Smooth muscle cell of the brain vasculature (primary cell): ENCODE results near the gene RABGAP1L.
"Not testable (repeated sequence)": the region's sequence is repeated elsewhere in the genome, so short reads cannot be mapped to it uniquely, and the experiment has no call there.

ENCODE experiments used
- DNase-seq: peaks from one replicate; pipeline ENCODE4 v3.0.0-alpha.2; 2012; ENCODE audit warnings: low read depth, low spot score

The RABGAP1L gene

DNA sequence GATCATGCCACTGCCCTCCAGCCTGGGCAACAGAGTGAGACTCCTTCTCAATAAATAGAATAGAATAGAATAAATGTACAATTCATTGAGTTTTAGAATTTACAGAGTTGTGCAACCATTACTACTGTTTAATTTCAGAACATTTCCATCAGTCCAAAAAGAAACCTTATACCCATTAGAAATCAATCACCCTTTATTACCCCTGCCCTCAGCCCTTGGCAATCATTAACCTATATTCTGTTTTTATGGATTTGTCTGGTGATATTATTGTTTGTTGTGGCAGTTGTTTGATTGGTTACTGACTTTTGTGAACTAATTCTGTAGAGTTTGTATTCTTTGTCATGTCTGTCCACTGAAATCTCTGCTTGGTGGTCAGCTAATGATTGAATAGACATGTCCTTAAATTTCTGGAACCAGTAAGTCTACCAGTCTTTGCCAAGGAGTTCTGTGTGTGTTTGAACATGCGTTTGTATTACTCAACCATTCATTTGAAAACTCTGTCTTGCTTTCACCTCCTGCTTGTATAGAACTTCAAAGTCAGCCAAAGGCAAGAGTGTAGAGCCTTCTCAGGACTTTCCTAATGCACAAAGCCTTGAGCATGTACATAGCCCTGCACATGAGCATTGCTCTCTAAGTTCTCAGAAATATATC lies 497.2 kb downstream of the RABGAP1L start:
- no peak for DNase-seq

- DNase-seq: no peak
Measured at GRCh38 chr1:174657411-174657810, 498.1 kb downstream of the RABGAP1L start.

DNA sequence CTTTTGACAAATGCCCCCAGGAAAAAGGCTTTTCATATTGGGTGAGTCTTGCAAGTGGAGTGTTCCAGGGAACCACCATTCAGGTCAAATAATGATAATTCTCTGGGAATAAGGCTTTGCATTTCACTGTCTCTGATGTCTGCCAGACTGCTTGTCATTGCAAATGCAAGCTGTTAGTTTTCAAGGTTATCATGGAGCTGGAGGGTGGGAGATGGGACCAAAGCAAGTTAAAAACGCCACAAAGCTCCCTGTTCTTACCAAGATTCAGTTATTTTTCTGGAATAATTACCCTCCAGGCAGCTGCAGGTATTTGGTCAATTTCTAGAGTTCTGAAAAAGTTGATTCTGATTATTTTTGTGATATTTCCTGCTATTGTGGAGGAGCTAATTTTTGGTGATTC lies 498.6 kb downstream of the RABGAP1L start:
- DNase-seq: no peak

DNA sequence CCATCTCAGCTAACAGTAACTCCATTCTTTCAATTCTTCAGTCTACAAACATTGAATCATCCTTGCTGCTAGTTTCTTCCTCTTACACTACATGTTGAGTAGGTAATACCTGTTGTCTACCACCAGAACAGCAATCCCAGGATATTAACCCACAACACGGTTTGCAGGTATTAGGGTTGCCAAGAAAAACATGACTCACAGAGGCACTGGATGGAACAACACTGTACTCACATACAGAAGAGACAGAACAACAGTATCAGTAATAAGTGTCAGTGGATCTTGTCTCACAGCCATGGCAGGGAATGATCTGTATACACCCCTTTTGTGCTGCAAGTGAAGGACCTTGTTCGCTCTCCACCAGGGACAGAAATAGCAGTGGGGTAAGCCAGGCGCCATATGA lies 500.5 kb downstream of the RABGAP1L start:
- DNase-seq: peak; percentile 12

DNA sequence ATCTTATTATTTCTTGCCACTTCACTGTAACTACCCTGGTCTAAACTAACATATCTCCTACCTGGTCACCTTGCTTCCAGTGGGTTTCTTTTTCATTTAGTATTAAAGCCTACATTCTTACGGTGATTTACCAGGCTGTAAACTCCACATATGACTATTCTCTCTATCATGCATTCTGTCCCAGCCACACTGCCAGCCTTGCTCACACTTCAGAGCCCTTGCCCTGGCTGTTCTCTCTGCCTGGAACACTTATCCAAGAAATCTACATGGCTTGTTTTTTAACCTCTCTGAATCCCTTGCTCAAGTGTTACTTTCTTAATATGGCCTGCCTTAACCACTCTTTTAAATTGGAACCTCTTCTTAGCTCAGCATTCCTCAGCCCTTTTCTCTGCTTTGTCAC lies 501.2 kb downstream of the RABGAP1L start:
- DNase-seq: no peak

DNA sequence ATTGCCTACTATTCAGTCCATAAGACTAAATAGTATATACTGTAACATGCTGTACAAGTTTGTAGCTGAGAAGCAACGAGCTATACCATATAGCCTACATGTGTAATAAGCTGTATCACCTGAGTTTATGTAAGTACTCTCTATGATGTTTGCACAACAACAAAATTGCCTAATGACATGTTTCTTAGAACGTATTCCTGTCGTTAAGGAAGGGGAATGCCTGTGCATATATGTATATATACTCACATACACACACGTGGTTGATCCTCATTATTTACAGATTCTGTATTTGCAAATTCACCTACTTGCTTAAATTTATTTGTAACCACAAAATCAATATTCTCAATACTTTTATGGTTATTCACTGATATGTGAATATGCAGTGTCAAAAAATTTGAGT lies 504.0 kb downstream of the RABGAP1L start:
- DNase-seq: no peak

DNA sequence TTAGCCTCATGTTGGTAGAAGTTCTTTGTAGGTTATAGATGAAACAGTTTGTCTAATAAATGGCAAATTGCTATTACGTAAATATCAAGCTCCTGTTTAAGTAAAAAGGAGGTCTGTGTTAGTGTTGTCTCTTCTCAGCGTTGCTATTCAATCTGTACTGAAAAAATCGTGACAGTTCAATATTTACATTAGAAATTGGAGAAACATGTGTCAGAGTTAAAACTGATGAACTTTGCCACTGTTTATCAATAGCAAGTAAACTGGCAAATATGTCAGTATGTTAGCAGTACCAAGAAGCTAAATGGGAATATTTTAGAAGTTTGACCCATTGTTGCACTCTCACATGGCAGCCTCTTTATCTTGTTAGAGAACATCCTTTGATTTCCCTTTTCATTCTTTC lies 506.9 kb downstream of the RABGAP1L start:
- no peak for DNase-seq

DNA sequence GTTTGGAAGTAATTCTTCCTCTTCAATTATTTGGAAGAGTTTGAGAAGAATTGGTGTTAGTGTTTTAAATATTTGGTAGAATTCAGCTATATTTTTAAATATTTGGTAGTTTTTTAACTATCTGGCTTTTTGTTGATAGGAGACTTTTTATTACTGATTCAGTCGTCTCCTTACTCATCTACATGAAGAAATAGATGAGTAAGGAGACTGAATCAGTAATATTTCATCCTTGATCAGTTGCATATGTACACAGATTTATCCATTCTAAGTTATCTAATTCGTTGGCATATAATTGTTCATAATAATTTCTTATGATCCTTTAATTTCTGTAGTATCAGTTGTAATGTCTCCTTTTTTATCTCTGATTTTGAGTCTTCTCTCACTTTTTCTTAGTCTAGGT lies 512.5 kb downstream of the RABGAP1L start:
- no peak for DNase-seq

GRCh38 chr1:174676856-174677255 lies 517.5 kb downstream of the RABGAP1L start:
- no peak for DNase-seq

GRCh38 chr1:174678657-174679056 lies 519.3 kb downstream of the RABGAP1L start:
- DNase-seq: no peak

DNA sequence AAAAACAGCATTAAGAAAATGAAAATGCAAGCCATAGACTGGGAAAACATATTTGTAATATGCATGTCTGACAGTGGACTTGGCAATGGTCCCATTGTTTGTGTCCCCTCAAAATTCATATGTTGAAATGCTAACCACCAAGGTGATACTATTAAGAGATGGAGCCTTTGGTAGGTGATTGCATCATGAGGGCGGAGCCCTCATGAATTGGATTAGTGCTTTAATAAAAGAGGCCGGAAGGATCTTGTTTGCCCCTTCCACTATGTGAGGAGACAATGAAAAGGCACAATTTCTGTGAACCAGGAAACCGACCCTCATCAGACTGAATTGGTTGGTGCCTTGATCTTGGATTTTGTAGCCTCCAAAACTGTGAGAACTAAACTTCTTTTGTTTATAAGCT lies 520.8 kb downstream of the RABGAP1L start:
- DNase-seq: no peak

DNA sequence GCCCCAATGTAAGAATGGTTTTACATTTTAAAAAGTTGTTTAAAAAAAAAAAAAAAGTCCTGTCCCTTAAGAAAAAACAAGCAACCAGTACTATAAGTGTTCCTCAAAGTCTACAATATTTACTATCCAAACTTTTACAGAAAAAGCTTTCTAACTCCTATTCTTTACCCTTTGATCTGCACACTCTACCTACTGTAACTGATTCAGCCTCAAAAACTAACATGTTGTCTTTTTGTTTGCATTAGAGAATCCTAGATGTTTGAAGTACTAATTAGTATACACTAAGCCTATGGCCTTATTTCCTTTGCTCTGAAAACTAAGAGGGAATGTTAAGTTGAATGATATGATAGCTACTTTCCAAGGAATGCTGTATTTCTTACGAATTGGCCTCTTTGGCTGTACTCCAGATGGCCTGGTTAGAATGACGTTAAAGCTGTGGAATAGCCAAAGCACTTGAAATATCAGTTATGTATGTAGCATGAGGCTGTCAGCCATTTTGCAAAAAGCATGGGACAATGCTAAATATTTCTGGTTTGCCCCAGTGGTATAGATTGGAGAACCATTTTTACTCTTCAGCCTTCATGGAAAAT lies 523.2 kb downstream of the RABGAP1L start:
- no peak for DNase-seq

DNA sequence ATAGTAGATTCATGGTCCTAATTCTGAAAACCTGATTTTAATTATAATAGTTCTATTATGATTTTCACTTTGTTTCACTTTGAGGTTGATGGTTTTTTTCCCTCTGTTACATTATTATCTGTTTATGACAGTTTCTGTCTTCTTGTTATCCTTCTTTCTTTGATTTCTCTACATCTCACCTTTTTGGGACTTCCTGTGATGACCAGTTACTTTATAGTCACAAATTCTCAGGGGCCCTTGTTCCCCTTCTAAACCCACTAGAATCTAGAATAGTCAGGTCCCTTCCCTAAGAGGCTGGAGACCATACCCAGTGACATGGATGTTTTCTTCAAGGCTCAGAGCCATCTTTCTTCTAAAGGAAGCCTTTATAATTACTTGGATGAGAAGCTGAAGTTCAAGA lies 526.9 kb downstream of the RABGAP1L start:
- no peak for DNase-seq

- no peak for DNase-seq
Measured at GRCh38 chr1:174689524-174689923, 530.2 kb downstream of the RABGAP1L start.

DNA sequence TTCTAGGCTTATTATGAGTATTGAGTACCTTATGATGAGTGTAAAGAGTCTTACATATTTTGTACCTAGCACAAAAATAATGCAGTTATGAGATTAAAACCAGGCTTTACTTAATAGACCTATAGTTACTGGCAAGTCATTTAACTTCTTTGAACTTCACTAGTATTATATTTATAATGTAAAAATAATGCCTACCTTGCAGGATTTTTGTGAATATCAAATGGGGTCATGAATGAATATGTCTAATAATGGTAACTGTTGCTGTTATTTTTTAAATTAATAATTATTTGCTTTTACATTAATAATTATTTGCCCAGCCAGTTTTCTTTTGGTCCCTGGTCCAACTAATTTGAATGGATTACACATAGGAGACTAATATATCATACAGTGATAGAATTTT lies 530.9 kb downstream of the RABGAP1L start:
- no peak for DNase-seq

- DNase-seq: no peak
Measured at GRCh38 chr1:174692313-174692712, 533.0 kb downstream of the RABGAP1L start.

- DNase-seq: no peak
Measured at GRCh38 chr1:174693085-174693484, 533.8 kb downstream of the RABGAP1L start.

DNA sequence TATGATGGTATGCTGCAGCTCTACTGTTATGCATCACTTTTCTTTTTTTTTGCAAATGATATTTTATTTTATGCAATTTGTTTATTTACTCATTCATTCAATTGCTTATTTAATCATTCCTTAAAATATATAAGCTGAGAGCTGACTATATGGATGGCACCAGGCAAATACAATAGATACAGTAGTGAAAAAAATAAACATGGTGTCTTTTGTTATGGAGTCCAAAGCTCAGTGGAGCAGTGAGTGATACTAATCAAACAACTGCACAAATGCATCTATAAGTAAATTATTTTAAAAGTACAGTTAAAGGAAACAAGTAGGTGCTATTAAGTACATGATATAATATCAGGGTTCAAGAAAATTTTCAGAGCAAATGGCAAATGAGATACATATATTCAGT lies 534.2 kb downstream of the RABGAP1L start:
- DNase-seq: not testable (repeated sequence)

GRCh38 chr1:174696026-174696821 lies 536.9 kb downstream of the RABGAP1L start:
- DNase-seq: no peak

GRCh38 chr1:174700314-174700713 lies 541.0 kb downstream of the RABGAP1L start:
- no peak for DNase-seq

- no peak for DNase-seq
Measured at GRCh38 chr1:174700775-174701174, 541.5 kb downstream of the RABGAP1L start.

DNA sequence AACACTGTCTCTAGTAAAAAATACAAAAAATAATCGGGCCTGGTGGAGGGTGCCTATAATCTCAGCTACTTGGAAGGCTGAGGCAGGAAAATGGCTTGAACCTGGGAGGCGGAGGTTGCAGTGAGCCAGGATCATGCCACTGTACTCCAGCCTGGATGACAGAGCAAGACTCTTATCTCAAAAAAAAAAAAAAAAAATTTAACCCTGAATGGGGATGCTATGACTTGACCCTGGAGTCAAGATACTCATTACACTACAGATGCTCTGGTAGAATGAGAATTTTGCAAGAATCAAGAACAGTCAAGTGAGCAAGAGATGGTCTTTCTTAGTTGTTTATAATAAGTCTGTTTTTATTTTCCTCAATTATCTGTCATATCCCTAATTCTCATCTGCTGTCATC lies 542.2 kb downstream of the RABGAP1L start:
- DNase-seq: no peak

DNA sequence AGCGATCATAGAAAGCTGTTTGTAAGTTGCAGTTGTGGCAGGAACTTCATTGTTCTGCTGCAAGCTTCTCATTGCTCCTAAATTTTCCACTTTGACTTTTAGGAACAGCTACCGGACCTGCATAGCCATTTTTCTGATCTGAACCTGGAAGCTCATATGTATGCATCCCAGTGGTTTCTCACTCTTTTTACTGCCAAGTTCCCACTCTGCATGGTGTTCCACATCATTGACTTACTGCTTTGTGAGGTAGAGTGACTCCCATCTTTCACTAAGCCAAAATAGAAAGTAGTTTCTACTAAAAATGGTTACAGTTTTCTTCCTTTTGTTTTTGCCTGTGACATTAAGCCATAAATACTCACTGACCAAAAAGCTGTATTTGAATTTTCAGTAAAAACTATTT lies 542.7 kb downstream of the RABGAP1L start:
- no peak for DNase-seq
